ENCODE results near the gene OR1K1. TPM values are rescaled to one million over a fixed set of nuclear protein-coding genes. Genes with fewer than 3 reads are reported as not detected.
A peak's percentile ranks its signal among the peaks of the same experiment; 100 is the strongest.

The OR1K1 gene
- total and polyA plus RNA-seq, 2 donors (not counting 3 experiments of a cell fraction or from before 2014, with no cell fraction given) = not detected

- Histone ChIP-seq H3K4me3 (replicated peaks in 1 of 3; ENCODE audit: insufficient read depth in 1 of 3, low read depth in 1 of 3, low read length in 3 of 3) (peak overlapping the region in 1 of 3 experiments; percentile 29), H3K9me1 (replicated peaks; ENCODE audit: control insufficient read depth, extremely low read depth, insufficient read depth, low read length) (no peaks in the 10 kb centered on the region), H4K20me1 (replicated peaks; ENCODE audit: control insufficient read depth, extremely low read depth, insufficient read depth, low read length) (no peaks in the 10 kb centered on the region), H3K9me3 (replicated peaks; ENCODE audit: control insufficient read depth, insufficient read depth, low read length) (no peaks in the 10 kb centered on the region), H2AFZ (ENCODE audit: low read depth, low read length) (no peak overlapping the region), H3K4me1 (ENCODE audit: control insufficient read depth, extremely low read depth, insufficient read depth, low read length) (peaks cover 75% of the 10 kb centered on the region), H3K4me2 (ENCODE audit: insufficient read depth, low read length) (peak overlapping the region; percentile 82), H3K9ac (replicated peaks; ENCODE audit: extremely low read depth, insufficient read depth, low read length) (peak overlapping the region; percentile 85), H3K27ac (ENCODE audit: insufficient read depth, low read depth, low read length) (peak overlapping the region; percentile 97), H3K36me3 (ENCODE audit: control insufficient read depth in 2 of 2, extremely low read depth in 1 of 2, insufficient read depth in 2 of 2, low read length in 2 of 2) (peaks cover 4 to 9% of the 10 kb centered on the region in 2 experiments), H3K27me3 (ENCODE audit: control insufficient read depth in 2 of 2, insufficient read depth in 2 of 2, low read length in 2 of 2) (no peaks in the 10 kb centered on the region), H3K79me2 (ENCODE audit: control insufficient read depth, insufficient read depth, low read length) (peaks cover 9% of the 10 kb centered on the region)
- TF ChIP-seq MAX (IDR thresholded peaks at IDR 0.05; ENCODE audit: insufficient read depth, insufficient read length) (no peak), EZH2 (IDR thresholded peaks at IDR 0.05; ENCODE audit: borderline replicate concordance, low read depth, low read length, severe bottlenecking) (no peak), MYC (IDR thresholded peaks at IDR 0.05; ENCODE audit: low read depth, low read length) (no peak), JUN (IDR thresholded peaks at IDR 0.05; ENCODE audit: borderline replicate concordance, insufficient read depth, insufficient read length, low read depth) (peak; percentile 16), GATA2 (IDR thresholded peaks at IDR 0.05; ENCODE audit: insufficient read depth, insufficient read length, low read depth, low read length) (no peak), CTCF (IDR thresholded peaks at IDR 0.05; ENCODE audit: extremely low read depth in 1 of 2, insufficient read depth in 1 of 2, low read depth in 1 of 2, low read length in 2 of 2) (no peak)
- intact Hi-C loops (cut with micrococcal nuclease) (loop anchor here (1.0 to 5.0 kb wide), 2 partner anchors 417 to 557 kb away; partner anchors contain the start of genes MRRF and RBM18), dilution Hi-C loops (cut with MboI; ENCODE audit: extremely low pct_ligation_motif_present, low sequenced_read_pairs) (no loop called here)
- CTCF ChIA-PET = interaction anchor here (1.0 to 1.8 kb wide), 6 partner anchors 9 to 320 kb away, joined by 3 to 9 read pairs (median 6); partner anchors contain the start of gene PDCL
- POLR2A ChIA-PET = interaction anchor here (1.3 to 1.6 kb wide), 2 partner anchors 9 to 122 kb away, joined by 4 to 5 read pairs; partner anchors contain the start of genes PDCL and RABGAP1
- DNase-seq (ENCODE audit: low read depth, low spot score) (peak; percentile 89), FAIRE-seq (peak; percentile 28)
- BruUV-seq (replicated peaks) = no TSS peak
Observed at GRCh38 chr9:122819326-122819725, 19.4 kb downstream of the OR1K1 start.

Measured in endothelial cell of umbilical vein (primary cell).